Left lobe of liver (tissue), 2 donors: ENCODE data around the gene XNDC1N. TPM values are rescaled to one million over a fixed set of nuclear protein-coding genes. Genes with fewer than 3 reads are reported as not detected.
"Not testable (repeated sequence)": the region's sequence is repeated elsewhere in the genome, so short reads cannot be mapped to it uniquely, and the experiment has no call there.

Experiments
- ATAC-seq: fragments of 200-7000 bp; cut with Tn5 transposase; one replicate; pipeline ENCODE4 v1.9.1; 2020; ENCODE audit warnings: mild to moderate bottlenecking, moderate library complexity
- DNase-seq: peaks from one replicate; pipeline ENCODE4 v3.0.0-alpha.2; 2020; ENCODE audit warnings: low spot score
- total RNA-seq: library from RNA; stranded (reverse); gene quantifications from one replicate; pipeline ENCODE4 v1.2.1, GENCODE V29; 2021
- donor health status: DM: no; HTN: no; CAD: no; lungs with moderate emphysema.
- donor health status: DM: no; HTN: yes; CAD: no.

The XNDC1N gene
- total RNA-seq, 1 donor from 2014 or later = 3.4 TPM

DNA sequence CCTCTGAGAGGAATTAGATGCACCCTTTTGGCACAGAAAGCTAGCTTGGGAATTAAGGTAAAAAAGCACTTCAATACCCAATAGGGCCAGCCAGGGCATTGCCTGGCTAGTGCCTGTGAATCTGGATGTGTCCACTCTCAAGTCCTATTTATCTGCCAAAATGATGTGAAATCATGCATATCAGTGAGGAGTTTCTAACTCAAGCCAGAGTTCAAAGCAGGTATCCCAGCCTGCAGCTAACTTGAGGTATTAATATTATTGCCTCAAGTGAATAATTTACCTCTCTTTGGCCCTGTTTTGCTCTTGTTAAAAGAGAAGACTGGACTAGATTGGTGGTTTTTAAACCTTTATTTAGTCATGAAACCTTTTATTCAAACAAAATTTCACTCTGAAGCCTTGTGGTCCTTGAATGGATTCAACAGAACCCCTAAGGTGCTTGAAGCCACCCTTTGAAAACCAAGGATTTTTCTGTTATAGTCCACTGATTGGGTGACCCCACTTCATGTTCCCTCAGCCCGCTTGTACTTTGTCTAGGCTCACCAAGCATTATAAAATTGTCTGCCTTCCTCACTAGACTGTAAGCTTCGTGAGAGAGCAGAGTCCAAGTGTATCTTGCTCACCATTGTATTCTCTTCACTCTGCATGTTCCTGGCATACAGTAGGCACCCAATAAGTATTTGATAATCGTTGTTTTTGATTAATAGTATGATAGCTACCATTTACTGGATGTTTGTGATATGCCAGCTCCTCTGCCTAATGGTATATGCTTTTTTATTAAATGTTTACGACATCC lies 4.9 kb upstream of the XNDC1N start:
- no peak for ATAC-seq
- no peak for DNase-seq

DNA sequence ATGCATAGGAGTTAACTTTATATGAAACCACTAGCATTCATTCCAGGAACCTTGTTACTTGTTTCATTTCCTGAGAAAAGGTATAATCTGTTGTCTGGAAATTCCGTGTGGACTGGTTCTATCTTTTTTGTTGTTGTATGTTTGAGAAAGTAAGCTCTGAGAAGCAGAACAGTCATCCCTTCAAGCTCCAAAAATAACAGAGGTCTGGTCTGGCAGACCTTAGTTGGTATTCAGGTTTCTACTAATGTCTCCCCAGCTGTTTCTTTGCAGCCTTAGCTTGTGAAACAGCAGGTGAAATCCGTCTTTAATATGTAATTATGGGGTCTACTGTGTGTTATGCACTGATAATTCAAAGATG lies 2.8 kb upstream of the XNDC1N start:
- no peak for DNase-seq
- ATAC-seq = no peak

DNA sequence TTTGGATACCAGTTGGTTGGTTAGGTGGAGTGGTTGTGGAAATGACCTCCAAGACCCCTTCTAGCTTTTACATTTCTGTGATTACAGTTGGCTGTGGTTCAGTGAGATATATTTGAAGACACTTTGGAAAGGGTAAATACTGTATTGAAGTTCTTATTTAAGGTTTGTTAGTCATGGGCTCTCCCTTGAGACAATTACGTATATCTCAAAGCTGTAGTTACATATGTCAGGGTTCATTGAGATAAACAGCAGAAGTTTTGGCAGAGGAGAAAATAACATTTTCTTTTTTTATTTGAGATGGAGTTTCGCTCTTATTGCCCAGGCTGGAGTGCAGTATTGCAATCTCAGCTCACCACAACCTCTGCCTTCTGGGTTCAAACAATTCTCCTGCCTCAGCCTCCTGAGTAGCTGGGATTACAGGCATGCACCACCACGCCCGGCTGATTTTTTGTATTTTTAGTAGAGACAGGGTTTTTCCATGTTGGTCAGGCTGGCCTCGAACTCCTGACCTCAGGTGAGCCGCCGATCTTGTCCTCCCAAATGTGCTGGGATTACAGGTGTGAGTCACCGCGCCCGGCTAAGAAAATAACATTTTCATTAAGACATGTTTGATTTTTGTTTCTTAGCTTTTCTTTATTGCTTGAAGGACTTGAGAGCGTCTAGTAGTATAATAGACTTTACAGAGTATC lies 2.3 kb upstream of the XNDC1N start:
- DNase-seq = no peak
- no peak for ATAC-seq

DNA sequence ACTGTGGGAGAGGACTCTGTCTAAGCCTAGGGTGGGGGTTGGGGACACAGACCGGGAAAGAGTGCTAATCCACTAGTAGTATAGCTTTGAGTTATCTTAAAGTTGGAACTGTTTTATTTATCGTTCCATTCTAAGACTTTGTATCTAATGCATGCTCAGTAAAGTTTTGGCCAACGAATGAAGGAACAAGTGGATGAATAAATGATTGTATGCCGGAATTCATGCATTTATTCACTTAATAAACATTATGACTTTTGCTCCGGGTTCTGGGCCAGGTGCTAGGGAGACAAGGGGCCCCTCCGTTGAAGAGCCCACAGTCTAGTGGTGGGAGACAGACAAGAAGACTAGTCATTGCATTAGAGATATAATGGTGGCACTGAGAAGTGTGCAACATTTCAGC lies 1.1 kb upstream of the XNDC1N start:
- ATAC-seq = no peak
- no peak for DNase-seq

DNA sequence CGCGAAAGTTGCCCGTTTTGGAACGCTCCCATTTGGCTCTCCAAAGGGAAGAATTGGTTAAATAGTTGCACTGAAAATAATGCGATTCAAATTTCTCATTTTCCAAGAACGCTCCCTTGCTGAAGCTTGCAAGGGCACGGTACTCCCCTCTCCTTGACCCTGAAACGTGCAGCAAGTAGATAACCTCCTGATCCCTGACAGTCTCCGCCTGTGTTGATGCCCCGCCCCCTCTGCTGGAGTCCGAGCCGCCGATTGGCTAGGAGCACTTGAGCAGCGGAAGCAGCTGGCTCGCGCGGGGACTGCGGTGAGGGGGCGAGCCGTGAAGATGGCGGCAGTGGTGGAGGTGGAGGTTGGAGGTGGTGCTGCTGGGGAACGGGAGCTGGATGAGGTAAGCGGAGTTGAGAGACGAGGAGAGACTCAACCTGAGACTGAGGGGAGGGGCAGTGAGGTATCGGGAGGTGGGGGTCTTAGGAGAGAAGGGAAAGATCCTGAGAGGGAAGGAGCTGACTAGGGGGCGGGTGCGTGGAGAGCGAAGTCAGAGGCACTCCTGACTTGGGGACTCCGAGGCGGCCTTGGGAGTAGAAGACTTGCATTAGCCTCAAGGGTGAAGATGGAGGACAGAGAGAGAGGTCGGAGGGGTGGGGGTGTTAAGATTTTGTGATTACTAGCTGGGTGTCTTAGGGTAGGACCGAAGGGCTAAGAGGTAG lies 496 bp upstream of the XNDC1N start, which contains the start of gene RNF121:
RNF121 (plus strand) TSS at position 310 of the 707 bp plus-strand sequence; CDS start at position 326, 16 bp downstream.
- ATAC-seq (peak; percentile 97), DNase-seq (peak; percentile 96)

DNA sequence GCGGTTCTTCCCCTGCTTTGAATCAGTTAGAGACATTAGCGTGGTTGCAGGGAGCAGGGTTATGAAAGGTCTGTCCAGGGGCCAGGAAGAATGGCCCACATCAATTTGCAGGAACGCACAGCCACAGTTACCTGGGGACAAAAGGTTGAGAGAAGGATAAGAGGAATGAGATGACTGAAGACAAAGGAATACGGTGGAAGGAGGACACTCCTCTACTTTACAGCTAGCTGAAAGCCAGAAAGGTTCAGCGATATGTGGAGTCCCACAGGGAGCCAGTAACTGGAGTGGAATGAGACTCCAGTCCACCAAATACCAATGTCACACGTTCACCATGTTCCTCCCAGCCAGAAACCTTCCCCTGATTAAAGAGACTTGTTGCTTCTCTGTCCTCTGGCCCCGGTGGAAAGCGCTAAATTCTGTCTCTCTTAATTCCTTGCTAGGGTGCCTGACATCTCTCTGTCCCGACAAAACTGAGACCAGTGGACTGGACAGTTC lies 10.7 kb downstream of the XNDC1N start:
- DNase-seq = no peak
- ATAC-seq = no peak

DNA sequence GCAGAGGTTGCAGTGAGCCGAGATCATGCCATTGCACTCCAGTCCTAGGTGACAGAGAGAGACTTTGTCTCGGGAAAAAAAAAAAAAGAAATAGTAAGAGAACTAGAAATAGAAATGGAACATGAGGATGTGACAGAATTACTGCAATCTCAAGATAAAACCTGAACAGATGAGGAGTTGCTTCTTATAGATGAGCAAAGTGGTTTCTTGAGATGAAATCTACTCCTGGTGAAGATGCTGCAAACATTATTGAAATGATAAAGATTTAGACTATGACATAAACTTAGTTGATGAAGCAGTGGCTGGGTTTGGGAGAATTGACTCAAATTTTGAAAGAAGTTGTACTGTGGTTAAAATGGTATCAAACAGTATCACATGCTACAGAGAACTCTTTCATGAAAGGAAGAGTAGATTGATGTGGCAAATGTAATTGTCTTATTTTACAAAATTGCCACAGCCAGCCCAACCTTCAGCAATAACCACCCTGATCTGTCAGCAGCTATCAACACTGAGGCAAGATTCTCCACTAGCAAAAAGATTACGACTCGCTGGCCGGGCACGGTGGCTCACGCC lies 13.7 kb downstream of the XNDC1N start:
- ATAC-seq = no peak
- DNase-seq = no peak

DNA sequence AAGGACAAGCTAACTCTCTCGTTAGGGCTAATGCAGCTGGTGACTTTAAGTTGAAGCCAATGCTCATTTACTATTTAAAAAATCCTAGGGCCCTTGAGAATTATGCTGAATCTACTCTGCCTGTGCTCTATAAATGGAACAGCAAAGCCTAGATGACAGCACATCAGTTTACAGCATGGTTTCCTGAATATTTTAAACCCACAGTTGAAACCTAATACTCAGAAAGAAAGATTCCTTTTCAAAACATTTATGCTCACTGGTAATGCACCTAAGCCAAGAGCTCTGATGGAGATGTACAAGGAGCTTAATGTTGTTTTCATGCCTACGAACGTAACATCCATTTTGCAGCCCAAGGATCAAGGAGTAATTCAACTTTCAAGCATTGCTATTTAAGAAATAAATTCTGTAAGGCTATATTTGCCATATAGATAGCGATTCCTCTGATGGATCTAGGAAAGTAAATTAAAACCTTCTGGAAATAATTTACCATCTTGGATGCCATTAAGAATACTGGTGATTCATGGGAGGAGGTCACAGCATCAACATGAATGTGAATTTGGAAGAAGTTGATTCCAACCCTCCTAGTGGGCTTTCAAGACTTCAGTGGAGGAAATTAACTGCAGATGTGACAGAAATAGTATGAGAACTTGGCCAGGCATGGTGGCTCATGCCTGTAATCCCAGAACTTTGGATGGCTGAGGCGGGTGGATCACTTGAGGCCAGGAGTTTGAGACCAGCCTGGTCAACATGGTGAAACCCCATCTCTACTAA lies 14.5 kb downstream of the XNDC1N start:
- no peak for DNase-seq
- no peak for ATAC-seq

DNA sequence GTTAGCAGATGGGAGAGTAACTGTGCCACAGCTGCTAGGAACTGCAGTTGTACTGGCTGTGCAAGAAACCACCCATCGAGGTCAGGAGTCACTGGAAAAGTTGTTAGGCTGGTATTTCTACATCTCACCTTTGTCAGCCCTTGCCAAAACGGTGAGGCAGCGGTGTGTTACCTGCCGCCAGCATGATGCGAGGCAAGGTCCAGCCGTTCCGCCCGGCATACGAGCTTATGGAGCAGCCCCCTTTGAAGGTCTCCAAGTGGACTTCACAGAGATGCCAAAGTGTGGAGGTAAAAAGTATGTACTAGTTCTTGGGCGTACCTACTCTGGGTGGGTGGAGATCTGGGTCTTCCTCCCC lies 16.4 kb downstream of the XNDC1N start:
- not testable (repeated sequence) for ATAC-seq, DNase-seq

DNA sequence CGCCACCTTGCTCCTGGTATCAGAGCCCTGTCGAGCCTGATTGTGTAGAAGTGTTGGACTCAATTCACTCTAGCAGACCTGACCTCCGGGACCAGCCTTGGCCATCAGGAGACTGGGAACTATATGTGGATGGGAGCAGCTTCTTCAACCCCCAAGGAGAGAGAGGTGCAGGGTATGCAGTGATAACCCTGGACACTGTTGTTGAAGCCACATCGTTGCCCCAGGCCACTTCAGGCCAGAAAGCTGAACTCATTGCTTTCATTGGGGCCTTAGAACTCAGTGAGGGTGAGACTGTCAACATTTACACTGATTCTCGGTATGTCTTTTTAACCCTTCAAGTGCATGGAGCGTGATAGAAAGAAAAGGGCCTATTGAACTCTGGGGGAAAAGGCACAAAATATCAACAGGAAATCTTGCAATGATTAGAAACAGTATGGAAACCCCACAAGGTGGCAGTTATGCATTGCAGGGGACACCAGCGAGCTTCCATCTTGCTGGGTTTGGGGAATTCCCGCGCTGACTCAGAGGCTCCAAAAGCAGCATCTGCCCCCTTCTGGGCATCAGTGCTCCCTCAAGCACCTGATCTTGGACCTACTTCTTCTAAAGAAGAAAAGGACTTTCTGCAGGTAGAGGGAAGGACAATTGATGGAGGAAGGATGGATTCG lies 16.9 kb downstream of the XNDC1N start:
- DNase-seq = not testable (repeated sequence)

DNA sequence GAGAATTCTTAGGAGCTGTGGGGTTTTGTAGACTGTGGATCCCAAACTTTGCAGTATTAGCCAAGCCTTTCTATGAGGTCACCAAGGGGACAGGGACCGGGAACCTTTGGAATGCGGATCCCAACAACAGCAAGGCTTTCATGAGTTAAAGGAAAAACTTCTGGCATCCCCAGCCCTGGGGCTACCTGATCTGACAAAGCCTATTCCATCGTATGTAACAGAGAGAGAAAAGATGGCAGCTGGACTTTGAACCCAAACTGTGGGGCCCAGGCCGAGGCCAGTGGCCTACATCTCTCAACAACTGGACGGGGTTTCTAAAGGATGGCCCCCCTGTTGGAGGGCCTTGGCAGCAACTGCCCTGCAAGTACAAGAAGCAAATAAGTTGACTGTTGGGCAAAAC lies 17.6 kb downstream of the XNDC1N start:
- DNase-seq, ATAC-seq: not testable (repeated sequence)

More for the DNA sequence above, 16.9 kb downstream of the XNDC1N start:
- not testable (repeated sequence) for ATAC-seq

DNA sequence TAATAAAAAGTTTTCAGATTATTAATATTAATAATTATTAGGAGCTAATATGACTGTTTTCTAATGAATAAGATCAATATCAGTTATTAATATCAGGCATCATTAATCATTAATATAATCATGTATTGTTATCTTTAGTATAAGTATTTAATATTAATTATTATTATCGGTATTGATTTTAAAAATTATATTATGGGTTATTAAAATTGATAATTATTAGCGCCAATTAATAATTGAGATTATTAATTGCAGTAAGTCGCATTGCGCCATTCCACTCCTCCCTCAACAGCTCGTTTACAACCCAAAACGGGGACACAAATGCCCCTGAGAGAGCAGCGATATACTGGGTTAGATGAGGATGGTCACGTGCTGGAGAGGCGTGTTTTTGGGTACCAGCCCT lies 20.2 kb downstream of the XNDC1N start:
- no peak for ATAC-seq

DNA sequence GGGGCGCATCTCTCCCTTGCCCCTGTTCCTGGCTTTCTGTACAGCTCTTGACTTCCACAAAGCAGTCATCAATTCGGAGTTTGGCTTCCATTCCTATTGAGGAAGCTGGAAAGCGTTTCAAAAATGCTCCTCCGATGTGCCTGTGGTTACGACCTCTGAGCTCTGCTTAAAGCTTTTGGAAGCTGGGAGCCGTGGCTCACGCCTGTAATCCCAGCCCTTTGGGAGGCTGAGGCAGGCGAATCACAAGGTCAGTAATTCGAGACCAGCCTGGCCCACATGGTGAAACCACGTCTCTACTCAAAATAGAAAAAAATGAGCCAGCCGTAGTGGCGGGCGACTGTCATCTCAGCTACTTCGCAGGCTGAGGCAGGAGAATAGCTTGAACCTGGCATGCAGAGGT lies 27.3 kb downstream of the XNDC1N start:
- not testable (repeated sequence) for ATAC-seq, DNase-seq

More for the DNA sequence above, 20.2 kb downstream of the XNDC1N start:
- DNase-seq = no peak

DNA sequence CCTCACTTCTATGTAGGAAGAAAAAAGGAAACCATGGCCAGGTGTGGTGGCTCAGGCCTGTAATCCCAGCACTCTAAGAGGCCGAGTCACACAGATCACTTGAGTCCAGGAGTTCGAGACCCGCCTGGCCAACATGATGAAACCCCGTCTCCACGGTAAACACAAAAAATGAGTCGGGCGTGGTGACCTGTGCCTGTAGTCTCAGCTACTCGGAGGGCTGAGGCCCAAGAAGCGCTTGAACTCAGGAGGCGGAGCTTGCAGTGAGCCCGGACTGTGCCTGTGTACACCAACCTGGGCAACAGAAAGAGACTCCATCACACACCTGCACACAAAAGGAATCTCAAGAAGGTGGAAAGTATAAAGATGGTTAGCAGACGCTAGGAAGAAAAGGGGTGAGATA lies 32.4 kb downstream of the XNDC1N start:
- ATAC-seq = no peak

DNA sequence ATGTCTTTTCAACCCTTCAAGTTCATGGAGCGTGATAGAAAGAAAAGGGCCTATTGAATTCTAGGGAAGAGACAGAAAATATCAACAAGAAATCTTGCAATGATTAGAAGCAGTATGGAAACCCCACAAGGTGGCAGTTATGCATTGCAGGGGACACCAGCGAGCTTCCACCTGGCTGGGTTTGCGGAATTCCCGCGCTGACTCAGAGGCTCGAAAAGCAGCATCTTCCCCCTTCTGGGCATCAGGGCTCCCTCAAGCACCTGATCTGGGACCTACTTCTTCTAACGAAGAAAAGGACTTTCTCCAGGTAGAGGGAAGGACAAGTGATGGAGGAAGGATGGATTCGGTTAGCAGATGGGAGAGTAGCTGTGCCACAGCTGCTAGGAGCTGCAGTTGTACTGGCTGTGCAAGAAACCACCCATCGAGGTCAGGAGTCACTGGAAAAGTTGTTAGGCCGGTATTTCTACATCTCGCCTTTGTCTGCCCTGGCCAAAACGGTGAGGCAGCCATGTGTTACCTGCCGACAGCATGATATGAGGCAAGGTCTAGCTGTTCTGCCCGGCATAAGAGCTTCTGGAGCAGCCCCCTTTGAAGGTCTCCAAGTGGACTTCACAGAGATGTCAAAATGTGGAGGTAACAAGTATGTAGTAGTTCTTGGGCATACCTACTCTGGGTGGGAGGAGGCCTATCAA lies 39.1 kb downstream of the XNDC1N start:
- ATAC-seq, DNase-seq: not testable (repeated sequence)

More for the DNA sequence above, 32.4 kb downstream of the XNDC1N start:
- DNase-seq = no peak

DNA sequence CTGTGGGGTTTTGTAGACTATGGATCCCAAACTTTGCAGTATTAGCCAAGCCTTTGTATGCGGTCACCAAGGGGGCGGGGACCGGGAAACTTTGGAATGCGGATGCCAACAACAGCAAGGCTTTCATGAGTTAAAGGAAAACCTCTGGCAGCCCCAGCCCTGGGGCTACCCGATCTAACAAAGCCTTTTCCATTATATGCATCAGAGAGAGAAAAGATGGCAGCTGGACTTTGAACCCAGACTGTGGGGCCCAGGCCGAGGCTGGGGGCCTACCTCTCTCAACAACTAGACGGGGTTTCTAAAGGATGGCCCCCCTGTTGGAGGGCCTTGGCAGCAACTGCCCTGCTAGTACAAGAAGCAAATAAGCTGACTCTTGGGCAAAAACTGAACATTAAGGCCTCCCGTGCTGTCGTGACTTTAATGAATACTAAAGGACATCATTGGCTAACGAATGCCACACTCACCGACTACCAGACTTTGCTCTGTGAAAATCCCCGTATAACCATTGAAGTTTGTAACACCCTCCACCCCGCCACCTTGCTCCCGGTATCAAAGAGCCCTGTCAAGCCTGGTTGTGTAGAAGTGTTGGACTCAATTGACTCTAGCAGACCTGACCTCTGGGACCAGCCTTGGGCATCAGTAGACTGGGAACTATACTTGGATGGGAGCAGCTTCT lies 39.9 kb downstream of the XNDC1N start:
- not testable (repeated sequence) for DNase-seq, ATAC-seq

DNA sequence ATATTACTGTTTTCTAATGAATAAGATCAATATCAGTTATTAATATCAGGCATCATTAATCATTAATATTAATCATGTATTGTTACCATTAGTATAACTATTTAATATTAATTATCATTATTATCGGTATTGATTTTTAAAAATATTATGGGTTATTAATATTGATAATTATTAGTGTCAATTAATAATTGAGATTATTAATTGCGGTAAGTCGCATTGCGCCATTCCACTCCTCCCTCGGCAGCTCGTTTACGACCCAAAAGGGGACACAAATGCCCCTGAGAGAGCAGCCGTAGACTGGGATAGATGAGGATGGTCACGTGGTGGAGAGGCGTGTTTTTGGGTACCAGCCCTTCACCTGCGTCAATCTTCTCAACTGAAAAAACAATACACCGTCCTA lies 42.6 kb downstream of the XNDC1N start:
- not testable (repeated sequence) for DNase-seq, ATAC-seq
